Activated CD8-positive, alpha-beta memory T cell treated with anti-CD3 and anti-CD28 coated beads for 36 hours (primary cell): ENCODE data around the gene MYPOP. TPM values are rescaled to one million over a fixed set of nuclear protein-coding genes. Genes with fewer than 3 reads are reported as not detected.

ENCODE experiments used
- CTCF ChIA-PET: fragments of 350-600 bp; sonication (Branson Sonifier 250); formaldehyde crosslinking; loops from one replicate; lab custom pipeline; 2021; ENCODE audit warnings: antibody characterized with exemption; lab: Charles Lee
- POLR2A ChIA-PET: fragments of 350-600 bp; sonication (Branson Sonifier 250); formaldehyde crosslinking; loops from one replicate; lab custom pipeline; 2021; ENCODE audit warnings: antibody characterized with exemption; lab: Charles Lee
- total RNA-seq, 2 experiments: library from RNA; stranded (reverse); gene quantifications; one replicate each; pipeline ENCODE4 v1.2.3, GENCODE V29; 2021

Gene MYPOP, protein sequence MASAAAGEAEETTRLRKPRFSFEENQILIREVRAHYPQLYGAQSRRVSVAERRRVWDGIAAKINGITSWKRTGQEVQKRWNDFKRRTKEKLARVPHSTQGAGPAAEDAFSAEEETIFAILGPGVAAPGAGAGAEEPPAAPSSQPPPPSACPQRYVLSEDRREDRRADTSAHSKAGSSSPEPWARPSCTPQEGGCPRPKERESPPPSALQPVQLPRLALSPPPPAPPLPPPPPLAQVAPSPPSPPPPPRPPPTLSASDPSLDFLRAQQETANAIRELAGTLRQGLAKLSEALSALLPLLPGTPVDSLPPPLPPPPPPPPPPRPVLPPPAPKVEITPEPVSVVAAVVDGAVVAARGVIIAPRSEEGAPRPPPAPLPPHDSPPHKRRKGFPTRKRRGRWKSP
- total RNA-seq = 1 to 10 TPM; 5.9 to 6.0 TPM

DNA sequence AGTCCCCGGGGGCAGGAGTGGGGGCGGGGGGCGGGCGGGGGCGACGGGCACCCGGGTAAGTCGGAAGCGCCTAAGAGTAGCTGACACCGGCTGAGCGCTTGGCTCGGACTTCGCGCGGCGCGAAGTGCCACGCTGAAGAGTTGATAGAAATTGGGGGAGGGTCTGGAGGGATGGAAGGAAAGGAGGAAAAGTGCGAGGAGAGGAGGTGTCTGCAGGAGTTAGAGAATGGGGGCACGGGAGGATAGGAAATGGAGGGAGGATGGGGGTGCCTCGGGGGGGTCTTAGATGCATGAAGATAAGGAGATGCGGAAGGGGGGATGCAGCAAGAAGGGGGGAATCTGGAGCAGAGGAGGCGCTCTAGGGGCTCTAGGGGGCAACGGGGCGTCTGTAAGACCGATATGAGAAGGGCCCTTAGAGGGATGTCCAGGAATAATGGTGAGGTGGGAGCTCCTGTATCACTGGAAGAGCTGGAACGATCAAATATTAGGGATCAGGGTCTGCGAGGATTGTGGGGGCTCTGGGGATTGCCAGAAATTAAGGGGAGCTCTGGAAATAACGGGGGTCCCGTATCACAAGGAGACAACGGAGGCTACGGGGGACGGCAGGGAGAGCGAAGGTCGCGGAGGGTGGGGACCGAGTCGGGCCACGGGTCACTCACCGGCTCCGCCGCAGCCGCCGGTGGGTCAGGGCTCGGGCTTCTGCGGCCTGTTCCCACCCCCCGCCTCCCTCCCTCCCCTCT is at the start of gene MYPOP:
TSS of gene MYPOP (minus strand) at position 702 of the 739 bp plus-strand sequence. CDS start 840 bp downstream, outside the sequence.
- ChIA-PET CTCF (interaction anchor here (0.5 to 4.3 kb wide), 5 partner anchors 17 to 363 kb away, joined by 3 to 23 read pairs (median 4); partner anchors contain the start of genes FOXA3 and SYMPK), POLR2A (interaction anchor here (0.8 to 2.2 kb wide), 3 partner anchors 16 to 93 kb away, joined by 5 to 19 read pairs (median 6); partner anchors contain the start of genes CCDC61 and IRF2BP1)

DNA sequence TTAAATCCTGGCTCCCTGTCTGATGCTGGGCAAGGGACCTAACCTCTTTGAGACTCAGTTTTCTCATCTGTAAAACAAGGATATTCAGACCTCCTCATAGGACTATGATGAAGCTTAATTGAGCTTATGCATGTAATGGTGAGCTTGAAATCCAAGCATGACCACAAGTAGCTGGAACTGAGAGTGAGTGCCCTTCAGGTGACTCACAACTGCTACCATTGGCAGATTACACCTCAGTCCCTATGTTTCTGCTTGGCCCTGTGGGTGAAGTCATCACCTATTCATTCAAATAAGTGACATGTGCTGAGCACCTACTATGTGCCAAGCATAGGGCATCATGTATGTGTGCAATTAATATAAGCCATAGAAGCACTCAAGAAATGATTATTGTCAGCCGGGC is 45.5 kb upstream of the MYPOP start:
- CTCF ChIA-PET = no interaction called here

GRCh38 chr19:45940515-45940805 is 38.0 kb upstream of the MYPOP start:
- ChIA-PET CTCF (no interaction called here), POLR2A (no interaction called here)

More for the DNA sequence above, 45.5 kb upstream of the MYPOP start:
- POLR2A ChIA-PET = no interaction called here

DNA sequence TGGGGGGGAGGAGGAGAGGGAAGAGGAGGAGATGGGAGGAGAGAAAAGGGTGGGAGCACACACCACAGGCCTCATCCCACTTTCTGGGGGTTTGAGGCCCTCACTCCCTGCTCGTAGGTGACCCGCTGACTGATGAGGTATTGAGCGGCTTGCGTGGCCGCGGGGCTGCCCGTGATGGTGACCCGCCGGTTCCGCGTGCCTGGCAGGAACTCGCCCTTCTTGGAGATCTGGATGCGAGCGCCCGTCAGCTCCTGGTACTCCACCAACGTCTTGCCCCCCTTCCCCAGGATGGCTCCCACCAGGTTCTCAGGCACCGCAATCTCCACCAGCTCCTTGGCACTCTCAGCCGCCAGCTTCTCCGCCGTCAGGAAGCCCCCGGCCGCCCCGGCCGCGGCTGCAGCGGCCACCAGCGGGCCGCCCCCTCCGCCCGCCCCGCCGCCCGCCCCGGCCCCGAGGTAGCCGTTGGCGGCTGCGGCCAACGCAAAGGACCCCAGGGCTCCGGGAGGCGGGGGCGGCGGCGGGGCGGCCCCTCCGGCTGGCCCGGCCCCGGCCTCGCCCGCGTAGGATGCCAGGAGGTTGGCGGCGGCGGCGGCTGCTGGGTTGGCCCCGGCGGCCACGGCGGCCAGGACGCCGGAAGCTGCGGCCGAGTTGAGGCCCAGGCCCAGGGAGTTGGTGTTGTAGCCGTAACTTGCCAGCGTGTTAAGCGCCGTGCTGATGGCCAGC is 37.5 kb upstream of the MYPOP start:
- ChIA-PET POLR2A (no interaction called here), CTCF (no interaction called here)

- CTCF ChIA-PET = interaction anchor here (0.6 kb wide), 1 partner anchor 220 kb away, joined by 3 read pairs; no protein-coding TSS in a partner anchor
- POLR2A ChIA-PET = no interaction called here
These were observed 36.4 kb upstream of the MYPOP start for GRCh38 chr19:45938733-45939319.

- POLR2A ChIA-PET = no interaction called here
- CTCF ChIA-PET = no interaction called here
These were observed 32.9 kb upstream of the MYPOP start for GRCh38 chr19:45935267-45935666.

DNA sequence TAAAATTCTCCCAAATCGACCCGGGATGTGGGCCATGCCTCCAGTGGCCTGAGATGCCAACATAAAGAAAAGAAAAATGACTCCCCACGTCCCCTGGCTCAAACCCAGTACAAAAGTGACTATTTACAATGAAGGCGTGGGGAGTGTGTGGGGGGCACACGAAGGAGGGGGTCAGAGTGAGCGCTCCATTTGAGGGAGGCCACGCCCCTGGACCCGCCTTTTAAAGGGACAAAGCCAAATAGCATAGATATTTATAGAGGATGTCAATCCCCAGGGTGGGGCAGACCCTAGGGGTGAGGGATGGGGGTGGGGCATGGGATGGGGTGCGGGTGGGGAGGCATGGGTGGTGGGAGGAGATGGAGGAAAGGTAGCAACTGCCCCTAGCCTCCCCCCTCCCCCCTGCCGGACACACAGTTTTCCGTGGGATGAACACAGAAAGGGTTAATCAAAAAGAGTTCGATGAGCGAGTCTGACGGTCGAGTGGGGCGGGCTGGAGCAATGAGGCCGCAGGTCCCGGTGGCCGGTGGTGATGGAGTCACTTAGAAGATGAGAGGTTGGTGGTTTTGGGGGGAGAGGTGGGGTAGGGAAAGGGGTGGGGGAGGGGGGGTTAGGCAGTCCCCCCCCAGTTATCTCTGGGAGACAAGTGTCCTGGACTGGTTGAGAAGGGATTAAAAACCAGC is 32.3 kb upstream of the MYPOP start:
- POLR2A ChIA-PET = no interaction called here
- CTCF ChIA-PET = no interaction called here

GRCh38 chr19:45933759-45934158 is 31.3 kb upstream of the MYPOP start:
- POLR2A ChIA-PET = no interaction called here
- CTCF ChIA-PET = no interaction called here

- ChIA-PET POLR2A (no interaction called here), CTCF (no interaction called here)
These were observed 28.6 kb upstream of the MYPOP start for GRCh38 chr19:45931055-45931454.

- CTCF ChIA-PET = no interaction called here
These were observed 26.8 kb upstream of the MYPOP start for GRCh38 chr19:45929247-45929646.

DNA sequence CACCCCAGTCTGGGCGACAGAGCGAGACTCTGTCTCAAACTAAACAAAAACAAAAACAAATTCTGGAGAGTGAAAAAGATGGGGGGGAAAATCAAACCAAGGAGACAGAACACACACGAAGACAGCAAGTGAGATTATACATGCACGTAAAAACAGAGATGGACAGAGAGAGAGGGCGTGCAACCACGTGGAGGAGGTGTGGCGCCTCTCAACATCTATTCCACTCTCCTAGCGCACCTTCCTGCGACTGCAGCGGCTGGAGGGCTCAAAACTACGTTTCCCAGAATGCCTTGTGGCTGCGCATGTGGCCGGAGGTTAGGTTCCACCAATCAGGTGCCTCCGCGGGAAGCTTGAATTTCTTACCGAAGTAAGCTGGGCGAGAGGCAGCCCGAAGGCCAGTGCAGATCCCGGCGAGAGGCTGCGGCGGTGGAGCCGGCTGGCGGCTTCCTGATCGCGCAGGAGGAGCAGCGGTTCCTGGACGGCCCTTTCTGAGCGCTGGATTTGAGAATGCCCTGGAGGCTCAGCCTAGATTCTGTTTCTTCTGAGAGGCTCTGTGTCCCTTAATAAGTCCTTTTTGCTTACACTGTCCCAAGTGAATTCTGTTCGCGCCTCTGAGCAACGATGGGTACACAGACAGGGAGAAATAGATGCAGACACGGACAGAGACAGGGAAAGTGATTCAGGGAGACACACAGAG is 25.3 kb upstream of the MYPOP start:
- CTCF ChIA-PET = interaction anchor here (1.5 kb wide), 1 partner anchor 89 kb away, joined by 5 read pairs; no protein-coding TSS in a partner anchor
- POLR2A ChIA-PET = interaction anchor here (1.1 kb wide), 1 partner anchor 64 kb away, joined by 3 read pairs; no protein-coding TSS in a partner anchor

More at GRCh38 chr19:45929247-45929646, 26.8 kb upstream of the MYPOP start:
- POLR2A ChIA-PET = no interaction called here

DNA sequence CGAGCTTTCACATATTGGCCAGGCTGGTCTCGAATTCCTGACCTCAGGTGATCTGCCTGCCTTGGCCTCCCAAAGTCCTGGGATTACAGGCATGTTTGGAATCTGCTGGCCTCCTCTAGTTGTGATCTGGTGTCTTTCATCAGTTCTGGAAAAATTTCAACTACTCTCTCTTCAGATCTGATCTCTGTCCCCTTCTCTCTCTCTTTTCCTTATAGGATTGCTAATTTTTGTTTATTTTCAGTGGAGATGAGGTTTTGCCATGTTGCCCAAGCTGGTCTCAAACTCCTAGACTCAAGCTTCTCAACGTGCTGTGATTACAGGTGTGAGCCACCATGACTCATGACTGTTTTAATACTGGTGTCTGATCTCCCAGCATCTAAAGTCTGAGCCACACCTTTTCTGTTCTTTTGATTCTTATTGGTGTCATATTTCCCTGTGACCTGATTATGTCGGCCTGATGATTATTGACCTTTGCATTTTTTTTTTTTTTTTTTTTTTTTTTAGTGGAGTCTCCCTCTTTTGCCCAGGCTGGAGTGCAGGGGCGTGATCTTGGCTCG is 22.6 kb upstream of the MYPOP start:
- CTCF ChIA-PET = interaction anchor here (0.7 kb wide), 2 partner anchors 359 to 688 kb away, joined by 3 read pairs; no protein-coding TSS in a partner anchor
- POLR2A ChIA-PET = interaction anchor here (0.6 kb wide), 1 partner anchor 146 kb away, joined by 4 read pairs; no protein-coding TSS in a partner anchor

GRCh38 chr19:45922281-45922680 is 19.9 kb upstream of the MYPOP start:
- ChIA-PET POLR2A (no interaction called here), CTCF (interaction anchor here (1.0 kb wide), 1 partner anchor 19 kb away, joined by 7 read pairs; no protein-coding TSS in a partner anchor)

DNA sequence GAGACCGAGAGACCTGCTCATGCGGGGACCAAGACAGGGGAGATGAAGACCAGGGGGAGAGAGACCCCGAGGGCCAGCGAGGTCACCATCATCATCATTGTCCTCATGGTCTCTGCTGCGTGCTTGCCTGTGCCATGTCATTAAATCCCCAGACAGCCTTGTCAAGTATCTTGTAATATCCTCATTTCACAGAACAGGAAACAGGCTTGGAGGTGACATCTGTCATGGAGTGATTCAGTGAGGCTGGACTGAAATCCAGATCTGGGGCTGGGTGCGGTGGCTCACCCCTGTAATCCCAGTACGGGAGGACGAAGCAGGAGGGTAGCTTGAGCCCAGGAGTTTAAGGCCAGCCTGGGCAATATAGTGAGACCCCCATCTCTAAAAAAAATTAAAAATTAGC is 18.0 kb upstream of the MYPOP start:
- ChIA-PET POLR2A (interaction anchor here (0.6 kb wide), 1 partner anchor 54 kb away, joined by 8 read pairs; no protein-coding TSS in a partner anchor), CTCF (no interaction called here)

DNA sequence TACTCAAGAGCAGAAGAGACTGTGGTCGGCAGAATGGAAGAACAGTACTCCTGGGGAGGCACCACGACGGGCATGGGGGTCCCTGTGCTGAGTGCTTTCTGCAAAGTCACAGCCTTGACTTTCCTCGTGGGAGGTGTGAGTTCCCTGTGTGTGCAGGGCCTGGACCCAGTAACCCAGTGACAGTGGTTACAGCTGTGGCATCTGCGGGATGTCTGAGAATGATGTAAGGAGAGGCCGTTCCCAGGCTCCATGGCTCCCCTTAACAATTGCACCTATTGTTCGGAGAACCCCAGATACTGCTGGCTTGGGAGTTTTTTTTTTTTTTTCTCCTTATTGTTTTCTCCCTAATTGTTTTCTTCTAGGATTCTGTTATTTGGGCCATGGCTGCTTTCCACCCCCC is 17.3 kb upstream of the MYPOP start:
- ChIA-PET CTCF (interaction anchor here (0.7 kb wide), 1 partner anchor 10 kb away, joined by 3 read pairs; no protein-coding TSS in a partner anchor), POLR2A (interaction anchor here (0.5 kb wide), 1 partner anchor 203 kb away, joined by 4 read pairs; no protein-coding TSS in a partner anchor)

GRCh38 chr19:45918721-45919120 is 16.3 kb upstream of the MYPOP start:
- POLR2A ChIA-PET = interaction anchor here (0.6 kb wide), 1 partner anchor 9 kb away, joined by 4 read pairs; no protein-coding TSS in a partner anchor
- CTCF ChIA-PET = no interaction called here

DNA sequence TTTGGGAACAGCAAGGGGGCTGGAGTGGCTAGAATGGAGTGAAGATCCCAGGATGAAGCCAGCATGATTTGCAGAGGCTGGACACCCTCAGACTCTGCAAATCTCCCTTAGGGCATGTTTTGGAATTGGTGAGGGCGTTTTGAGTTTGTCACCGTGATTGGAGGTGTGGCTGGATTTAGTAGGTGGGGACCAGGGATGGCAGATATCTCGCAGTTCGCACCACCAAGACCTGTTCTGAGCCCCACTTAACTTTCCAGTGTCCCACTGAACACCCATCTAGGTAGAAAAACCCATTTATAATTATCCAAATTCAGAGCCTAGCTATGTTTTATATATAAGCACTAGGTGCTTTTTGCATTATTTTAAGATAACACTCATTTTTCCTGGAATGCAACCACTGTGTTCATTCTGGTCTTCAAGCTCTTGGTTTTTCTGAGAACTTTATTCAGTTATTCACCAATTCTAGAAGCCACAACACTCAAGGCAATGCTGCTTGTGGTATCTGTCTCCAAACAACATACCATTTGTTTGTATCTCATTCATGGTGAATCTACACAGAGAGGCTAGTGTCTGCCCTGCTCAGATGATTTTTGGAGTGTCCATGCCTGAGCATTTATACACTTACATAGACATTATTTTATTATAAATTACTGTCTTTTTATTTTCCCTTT is 15.1 kb upstream of the MYPOP start:
- ChIA-PET POLR2A (no interaction called here), CTCF (interaction anchor here (0.7 kb wide), 2 partner anchors 28 to 54 kb away, joined by 3 to 4 read pairs; partner anchors contain the start of gene SYMPK)
